ENCODE measurements around the gene BTG4. TPM values are rescaled to one million over a fixed set of nuclear protein-coding genes. Genes with fewer than 3 reads are reported as not detected.

BTG4 gene
- total and polyA plus RNA-seq, 2 donors (not counting 3 experiments of a cell fraction or from before 2014, with no cell fraction given): not detected

DNA sequence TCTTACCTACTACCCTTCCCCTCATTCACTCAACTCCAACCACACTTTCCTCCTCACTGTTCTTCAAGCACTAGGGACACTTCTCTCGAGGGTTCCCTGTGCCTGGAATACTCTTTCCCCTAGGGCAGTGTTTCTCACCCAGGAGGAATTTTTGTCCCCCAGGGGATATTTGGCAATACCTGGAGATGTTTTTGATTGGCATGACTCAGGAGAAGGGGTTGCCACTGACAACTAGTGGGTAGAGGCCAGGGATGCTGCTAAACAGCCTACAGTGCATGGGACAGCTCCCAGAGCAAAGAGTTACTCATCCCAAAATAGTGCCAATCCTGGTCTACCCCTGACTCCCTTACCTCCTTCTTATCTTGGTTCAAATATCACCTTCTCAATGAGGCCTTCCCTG lies 40.0 kb downstream of the BTG4 start:
- H4K20me1 ChIP-seq (replicated peaks; ENCODE audit: control insufficient read depth, extremely low read depth, insufficient read depth, low read length): no peaks in the 10 kb centered on the region
- H3K4me3 ChIP-seq (replicated peaks in 1 of 3; ENCODE audit: insufficient read depth in 1 of 3, low read depth in 1 of 3, low read length in 3 of 3): no peak overlapping the region
- intact Hi-C loops (cut with micrococcal nuclease): no loop called here
- FAIRE-seq (no peak), DNase-seq (ENCODE audit: low read depth, low spot score) (no peak)
- H3K9me3 ChIP-seq (replicated peaks; ENCODE audit: control insufficient read depth, insufficient read depth, low read length): no peaks in the 10 kb centered on the region
- no peak overlapping the region for H2AFZ ChIP-seq (ENCODE audit: low read depth, low read length)
- H3K4me2 ChIP-seq (ENCODE audit: insufficient read depth, low read length): no peak overlapping the region
- no peak for TF ChIP-seq MYC (IDR thresholded peaks at IDR 0.05; ENCODE audit: low read depth, low read length)
- TF ChIP-seq, protein P1, sequence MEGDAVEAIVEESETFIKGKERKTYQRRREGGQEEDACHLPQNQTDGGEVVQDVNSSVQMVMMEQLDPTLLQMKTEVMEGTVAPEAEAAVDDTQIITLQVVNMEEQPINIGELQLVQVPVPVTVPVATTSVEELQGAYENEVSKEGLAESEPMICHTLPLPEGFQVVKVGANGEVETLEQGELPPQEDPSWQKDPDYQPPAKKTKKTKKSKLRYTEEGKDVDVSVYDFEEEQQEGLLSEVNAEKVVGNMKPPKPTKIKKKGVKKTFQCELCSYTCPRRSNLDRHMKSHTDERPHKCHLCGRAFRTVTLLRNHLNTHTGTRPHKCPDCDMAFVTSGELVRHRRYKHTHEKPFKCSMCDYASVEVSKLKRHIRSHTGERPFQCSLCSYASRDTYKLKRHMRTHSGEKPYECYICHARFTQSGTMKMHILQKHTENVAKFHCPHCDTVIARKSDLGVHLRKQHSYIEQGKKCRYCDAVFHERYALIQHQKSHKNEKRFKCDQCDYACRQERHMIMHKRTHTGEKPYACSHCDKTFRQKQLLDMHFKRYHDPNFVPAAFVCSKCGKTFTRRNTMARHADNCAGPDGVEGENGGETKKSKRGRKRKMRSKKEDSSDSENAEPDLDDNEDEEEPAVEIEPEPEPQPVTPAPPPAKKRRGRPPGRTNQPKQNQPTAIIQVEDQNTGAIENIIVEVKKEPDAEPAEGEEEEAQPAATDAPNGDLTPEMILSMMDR (IDR thresholded peaks at IDR 0.05; ENCODE audit: extremely low read depth in 1 of 2, insufficient read depth in 1 of 2, low read depth in 1 of 2, low read length in 2 of 2): no peak
- no peak for TF ChIP-seq JUN (IDR thresholded peaks at IDR 0.05; ENCODE audit: borderline replicate concordance, insufficient read depth, insufficient read length, low read depth)
- no peak for TF ChIP-seq GATA2 (IDR thresholded peaks at IDR 0.05; ENCODE audit: insufficient read depth, insufficient read length, low read depth, low read length)
- TF ChIP-seq, protein P2, sequence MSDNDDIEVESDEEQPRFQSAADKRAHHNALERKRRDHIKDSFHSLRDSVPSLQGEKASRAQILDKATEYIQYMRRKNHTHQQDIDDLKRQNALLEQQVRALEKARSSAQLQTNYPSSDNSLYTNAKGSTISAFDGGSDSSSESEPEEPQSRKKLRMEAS (IDR thresholded peaks at IDR 0.05; ENCODE audit: insufficient read depth, insufficient read length): no peak
- TF ChIP-seq EZH2 (IDR thresholded peaks at IDR 0.05; ENCODE audit: borderline replicate concordance, low read depth, low read length, severe bottlenecking): no peak
- no peak for TF ChIP-seq POLR2AphosphoS5 (IDR thresholded peaks at IDR 0.05; ENCODE audit: insufficient read depth, low read depth, low read length)
- no peak for TF ChIP-seq POLR2A (IDR thresholded peaks at IDR 0.05; ENCODE audit: low read depth, low read length)
- no peak for TF ChIP-seq FOS (IDR thresholded peaks at IDR 0.05; ENCODE audit: borderline replicate concordance, insufficient read depth, low read length)
- dilution Hi-C loops (cut with MboI; ENCODE audit: extremely low pct_ligation_motif_present, low sequenced_read_pairs): no loop called here
- ChIA-PET CTCF (no interaction called here), POLR2A (no interaction called here)
- no peaks in the 10 kb centered on the region for H3K9me1 ChIP-seq (replicated peaks; ENCODE audit: control insufficient read depth, extremely low read depth, insufficient read depth, low read length)
- H3K27ac ChIP-seq (ENCODE audit: insufficient read depth, low read depth, low read length): no peak overlapping the region
- H3K79me2 ChIP-seq (ENCODE audit: control insufficient read depth, insufficient read depth, low read length): no peaks in the 10 kb centered on the region
- BruUV-seq (replicated peaks): no TSS peak
- no peaks in the 10 kb centered on the region for H3K27me3 ChIP-seq (ENCODE audit: control insufficient read depth in 2 of 2, insufficient read depth in 2 of 2, low read length in 2 of 2)
- H3K36me3 ChIP-seq (ENCODE audit: control insufficient read depth in 2 of 2, extremely low read depth in 1 of 2, insufficient read depth in 2 of 2, low read length in 2 of 2): no peaks in the 10 kb centered on the region
- H3K9ac ChIP-seq (replicated peaks; ENCODE audit: extremely low read depth, insufficient read depth, low read length): no peak overlapping the region
- H3K4me1 ChIP-seq (ENCODE audit: control insufficient read depth, extremely low read depth, insufficient read depth, low read length): no peaks in the 10 kb centered on the region
